Measurements from ENCODE around the gene FBXO11.

The FBXO11 gene

DNA sequence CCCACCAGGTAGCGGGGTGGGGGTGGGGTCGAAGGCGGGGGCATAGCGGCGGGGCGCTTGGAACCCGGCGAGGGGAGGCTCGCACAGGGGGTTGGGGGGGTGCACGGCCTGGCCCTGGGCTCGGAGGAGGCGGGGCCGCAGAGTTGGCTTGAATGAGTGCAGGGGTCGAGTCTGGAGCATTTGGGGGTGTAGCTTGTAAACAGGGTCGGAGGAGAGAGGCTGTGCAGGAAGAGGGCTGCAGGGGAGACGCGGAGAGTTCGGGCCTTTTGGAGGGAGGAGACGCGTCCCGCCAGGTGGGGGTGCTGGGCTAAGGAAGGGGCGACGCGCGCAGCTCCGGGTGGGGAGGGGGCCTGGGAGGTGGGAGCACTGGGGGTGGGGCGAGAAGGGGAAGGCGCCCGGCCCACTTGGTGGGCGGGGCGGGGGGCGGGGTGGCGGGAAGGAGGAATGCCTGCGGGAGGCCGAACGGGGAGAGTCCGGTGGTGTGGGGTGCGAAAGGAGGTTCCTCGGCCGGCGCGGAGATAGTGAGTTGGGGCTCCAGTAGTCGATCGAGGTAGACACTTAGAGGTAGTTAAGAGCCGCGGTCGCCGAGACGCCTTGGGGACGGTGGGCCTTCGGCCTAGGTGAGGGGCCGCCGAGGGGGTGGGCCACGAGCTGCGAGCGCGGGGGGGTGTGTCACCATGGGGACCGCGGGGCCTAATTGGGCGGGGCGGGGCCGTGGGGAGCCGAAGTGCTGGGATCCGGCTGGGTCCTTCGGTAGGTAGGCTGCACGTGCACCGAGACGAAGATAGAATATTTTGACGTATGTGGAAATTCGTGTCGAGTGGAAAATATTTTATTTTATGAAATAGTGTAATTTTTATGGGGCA lies 122.6 kb downstream of the FBXO11 start:
- peak; percentile 66 to 72 for DNase-seq

DNA sequence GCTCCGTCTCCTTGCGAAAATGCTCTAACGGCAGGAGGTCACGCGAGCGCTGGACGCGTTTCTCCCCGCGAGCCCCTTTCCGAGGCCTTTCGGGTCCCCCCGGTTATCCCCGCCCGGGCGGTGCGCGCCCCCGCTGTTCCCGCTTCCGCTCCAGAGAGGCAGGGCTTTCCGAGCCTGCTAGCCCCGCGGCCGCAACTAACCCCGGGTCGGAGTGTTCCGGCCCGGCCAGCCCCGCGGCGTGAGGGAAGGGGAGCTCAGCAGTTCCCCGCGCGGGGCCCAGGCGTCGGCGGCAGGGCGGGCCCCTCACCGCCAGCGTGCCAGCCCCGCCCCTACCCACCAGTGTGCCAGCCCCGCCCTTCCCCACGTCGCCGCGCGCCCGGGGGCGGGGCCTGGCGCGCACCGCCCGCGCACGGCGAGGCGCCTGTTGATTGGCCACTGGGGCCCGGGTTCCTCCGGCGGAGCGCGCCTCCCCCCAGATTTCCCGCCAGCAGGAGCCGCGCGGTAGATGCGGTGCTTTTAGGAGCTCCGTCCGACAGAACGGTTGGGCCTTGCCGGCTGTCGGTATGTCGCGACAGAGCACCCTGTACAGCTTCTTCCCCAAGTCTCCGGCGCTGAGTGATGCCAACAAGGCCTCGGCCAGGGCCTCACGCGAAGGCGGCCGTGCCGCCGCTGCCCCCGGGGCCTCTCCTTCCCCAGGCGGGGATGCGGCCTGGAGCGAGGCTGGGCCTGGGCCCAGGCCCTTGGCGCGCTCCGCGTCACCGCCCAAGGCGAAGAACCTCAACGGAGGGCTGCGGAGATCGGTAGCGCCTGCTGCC lies 123.4 kb downstream of the FBXO11 start, which contains the start of gene MSH6:
MSH6 (plus strand) TSS at position 475 of the 815 bp plus-strand sequence; CDS start at position 564, 89 bp downstream.
- peak; percentile 89 to 92 for DNase-seq

DNA sequence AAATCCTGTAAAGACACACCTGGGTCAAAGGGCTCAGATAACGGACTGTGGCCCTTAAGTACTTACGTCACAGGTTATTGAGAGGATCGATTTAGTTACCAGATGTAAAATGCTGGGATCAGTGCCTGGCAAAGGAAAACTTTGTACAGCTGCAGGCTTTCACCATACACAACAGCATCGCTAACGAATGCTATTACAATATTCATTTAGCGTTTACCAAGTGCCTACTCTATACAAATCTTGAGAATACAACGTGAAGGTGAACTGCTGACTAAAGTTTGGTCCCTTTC lies 124.0 kb downstream of the FBXO11 start:
- no peak for DNase-seq

DNA sequence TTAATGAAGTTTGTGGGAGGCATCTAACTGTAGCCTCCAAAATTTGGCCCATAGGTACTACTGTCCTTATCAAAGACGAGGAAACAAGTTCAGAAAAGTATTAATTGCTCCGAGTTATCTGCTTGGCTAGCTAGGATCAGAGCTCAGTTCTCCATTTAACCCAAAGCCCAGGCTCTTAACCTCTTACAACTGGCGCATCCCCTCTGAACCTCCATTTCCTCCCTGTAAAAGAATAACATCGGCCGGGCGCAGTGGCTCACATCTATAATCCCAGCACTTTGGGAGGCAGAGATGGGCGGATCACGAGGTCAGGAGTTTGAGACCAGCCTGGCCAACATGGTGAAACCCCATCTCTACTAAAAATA lies 126.9 kb downstream of the FBXO11 start:
- DNase-seq, result no peak

DNA sequence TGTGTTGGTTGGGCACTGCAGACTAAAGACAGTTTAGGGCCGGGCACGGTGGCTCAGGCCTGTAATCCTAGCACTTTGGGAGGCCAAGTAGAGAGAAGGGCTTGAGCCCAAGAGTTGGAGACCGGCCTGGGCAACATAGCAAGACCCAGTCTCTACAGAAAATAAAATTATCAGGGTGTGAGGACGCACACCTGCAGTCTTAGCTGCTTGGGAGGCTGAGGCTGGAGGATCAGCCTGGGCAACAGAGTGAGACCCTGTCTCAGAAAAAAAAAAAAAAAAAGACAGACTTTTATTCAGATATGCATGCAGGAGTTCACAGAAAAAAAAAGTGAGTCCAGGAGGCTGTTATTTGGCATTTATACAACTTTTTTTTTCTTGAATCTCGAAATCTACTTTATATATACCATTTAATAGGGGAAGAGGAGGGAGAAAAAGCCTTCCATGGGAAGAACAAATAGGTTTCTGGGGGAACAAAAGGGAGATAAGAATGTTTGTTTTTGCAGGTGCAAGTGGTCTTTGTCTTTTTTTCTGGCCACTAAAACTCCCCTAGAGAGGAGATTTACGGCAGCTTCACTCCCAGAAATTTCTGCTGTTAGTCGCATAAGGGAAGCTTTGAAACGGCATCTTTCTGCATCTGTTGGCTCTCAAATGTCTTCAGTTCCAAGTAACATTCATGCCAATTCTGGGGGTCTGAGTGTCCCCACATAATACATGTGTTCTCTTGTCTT lies 127.4 kb downstream of the FBXO11 start:
- no peak for DNase-seq

DNA sequence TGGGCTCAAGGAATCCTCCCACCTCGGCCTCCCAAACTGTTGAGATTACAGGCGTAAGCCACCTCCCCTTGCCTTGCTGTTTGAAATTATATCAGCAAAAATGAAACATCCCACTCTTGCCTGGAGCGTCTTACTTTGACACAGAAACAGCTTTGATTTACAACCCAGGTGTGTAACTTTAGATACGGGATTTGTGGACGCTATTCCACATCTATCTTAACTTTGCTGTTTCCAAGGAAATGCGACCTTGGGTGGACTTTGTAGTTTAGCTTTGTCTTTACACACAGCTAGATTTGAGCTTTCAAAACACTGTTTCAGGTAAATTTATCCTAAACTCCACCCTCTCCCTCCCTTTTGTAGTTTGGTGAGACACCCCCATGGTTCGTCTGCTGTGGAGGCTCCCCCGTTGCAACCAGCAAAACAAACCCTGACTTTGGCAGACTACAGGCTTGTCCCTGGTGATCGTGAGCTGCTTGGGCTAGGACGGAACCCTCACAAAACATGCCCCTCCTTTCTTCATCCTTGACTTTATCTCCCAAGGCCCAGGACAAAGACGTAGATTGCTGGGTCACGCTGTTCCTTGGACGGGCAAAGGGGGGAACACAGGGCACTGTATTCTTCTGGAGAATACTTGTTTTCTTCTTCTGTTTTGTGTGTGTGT lies 128.9 kb downstream of the FBXO11 start:
- no peak for DNase-seq

DNA sequence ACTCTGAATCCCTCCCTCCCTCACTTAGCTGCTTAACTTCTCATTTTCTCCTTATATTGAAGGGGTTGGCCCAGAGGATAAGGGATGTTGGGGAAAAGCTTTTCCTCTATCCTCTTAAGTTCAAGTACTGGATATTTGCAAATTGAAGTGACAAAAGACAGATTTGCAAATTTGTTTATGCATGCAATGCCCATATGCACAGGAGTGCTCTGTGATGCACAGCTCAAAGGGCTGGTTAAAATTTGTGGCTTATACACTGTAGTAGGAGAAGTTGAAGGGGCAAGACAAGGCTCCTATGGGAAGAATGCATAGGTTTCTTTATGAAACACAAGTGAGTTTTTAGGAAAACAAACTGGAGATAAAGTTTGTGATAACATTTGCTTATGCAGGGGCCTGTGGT lies 131.7 kb downstream of the FBXO11 start:
- DNase-seq, result no peak

DNA sequence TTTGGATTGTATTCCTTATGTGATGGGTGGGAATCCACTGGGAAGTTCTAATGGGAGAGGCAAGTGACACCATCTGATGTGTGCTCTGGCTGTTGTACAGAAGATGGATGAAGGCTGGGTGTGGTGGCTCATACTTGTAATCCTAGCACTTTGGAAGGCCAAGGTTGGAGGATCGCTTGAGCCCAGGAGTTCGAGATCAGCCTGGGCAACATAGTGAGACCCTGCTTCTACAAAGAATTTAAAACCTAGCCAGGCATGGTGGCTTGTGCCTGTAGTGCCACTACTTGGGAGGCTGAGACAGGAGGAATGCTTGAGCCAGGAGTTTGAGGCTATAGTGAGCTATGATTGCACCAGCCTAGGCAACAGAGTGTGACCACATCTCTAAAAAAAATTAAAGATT lies 134.0 kb downstream of the FBXO11 start:
- no peak for DNase-seq

DNA sequence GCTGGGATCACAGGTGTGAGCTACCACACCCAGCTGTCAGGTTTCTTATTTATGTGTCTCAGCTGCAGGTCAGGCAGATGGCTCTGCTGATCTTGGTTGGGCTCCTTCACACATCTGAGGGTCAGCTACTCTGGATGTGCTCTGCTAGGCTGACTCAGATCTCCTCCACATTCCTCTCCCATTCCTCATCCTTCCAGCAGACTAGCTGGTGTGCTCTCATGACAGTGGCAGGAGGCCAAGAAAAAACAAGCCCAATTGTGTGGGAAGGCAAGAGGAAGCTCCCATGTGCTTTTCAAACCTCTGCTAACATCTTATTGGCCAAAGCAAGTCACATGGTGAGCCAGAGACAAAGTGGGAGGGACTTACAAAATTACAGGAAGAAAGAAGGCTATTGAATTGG lies 135.1 kb downstream of the FBXO11 start:
- DNase-seq, result no peak

DNA sequence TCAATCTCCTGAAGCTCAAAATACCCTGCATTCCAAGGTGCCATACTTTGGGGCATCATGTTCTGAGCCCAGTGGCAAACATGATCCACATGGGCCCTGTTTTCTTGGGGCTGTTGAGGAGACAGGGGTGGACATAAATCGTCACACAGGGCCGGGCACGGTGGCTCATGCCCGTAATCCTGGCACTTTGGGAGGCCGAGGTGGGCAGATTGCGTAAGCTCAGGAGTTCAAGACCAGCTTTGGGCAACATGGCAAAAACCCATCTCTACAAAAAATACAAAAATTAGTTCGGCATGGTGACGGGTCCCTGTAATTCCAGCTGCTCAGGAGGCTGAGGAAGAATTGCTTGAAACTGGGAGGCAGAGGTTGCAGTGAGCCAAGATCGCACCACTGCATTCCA lies 137.0 kb downstream of the FBXO11 start:
- no peak for DNase-seq

DNA sequence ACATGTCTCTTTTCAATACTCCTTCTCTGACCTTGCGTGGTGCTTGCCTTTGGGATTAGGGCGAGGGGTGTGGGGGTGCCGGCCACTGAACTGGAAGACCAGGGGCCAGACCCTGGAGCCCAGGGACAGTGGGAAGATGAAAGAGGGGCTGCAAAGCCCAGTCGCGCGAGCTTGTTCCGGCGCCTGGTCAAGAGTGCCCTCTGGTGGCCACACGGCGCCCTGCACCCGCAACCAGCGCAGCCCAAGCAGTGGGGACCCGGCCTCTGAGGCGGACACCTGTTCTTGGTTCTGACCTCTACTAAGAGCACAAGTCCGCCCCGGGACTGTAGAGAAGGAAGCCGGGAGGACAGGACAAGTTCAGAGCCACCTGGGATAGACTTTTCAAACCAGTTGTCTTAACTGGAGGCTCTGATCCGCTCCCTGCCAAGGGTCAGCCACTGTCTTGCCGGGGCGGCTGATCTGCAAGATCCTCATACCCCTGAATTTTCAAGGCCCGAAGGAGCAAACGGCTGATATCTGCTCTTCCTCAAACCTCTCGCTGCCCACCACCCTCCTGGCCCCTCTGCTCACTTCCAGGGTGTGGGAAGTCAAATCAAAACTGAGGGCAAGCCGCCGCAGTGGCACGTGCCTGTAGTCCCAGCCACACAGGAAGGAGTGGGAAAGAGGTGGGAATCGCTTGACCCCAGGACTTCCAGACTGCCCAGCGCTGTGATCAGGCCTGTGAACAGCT lies 138.3 kb downstream of the FBXO11 start:
- peak; percentile 58 to 72 for DNase-seq

DNA sequence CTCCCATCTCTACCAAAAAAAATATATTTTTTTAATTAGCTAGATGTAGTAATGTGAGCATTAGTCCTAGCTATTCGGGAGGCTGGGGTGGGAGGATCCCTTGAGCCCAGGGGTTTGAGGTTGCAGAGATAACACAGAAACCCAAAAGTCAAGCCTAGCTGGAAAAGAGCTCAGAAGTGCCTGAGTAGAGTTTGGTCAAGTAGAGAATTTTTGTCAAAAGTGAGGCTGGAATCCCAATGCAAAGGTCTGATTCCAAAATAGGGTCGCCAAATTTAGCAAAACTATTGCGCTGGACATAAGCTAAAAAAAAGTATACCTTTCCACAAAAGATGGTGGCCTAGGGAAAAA lies 138.8 kb downstream of the FBXO11 start:
- DNase-seq, result no peak

DNA sequence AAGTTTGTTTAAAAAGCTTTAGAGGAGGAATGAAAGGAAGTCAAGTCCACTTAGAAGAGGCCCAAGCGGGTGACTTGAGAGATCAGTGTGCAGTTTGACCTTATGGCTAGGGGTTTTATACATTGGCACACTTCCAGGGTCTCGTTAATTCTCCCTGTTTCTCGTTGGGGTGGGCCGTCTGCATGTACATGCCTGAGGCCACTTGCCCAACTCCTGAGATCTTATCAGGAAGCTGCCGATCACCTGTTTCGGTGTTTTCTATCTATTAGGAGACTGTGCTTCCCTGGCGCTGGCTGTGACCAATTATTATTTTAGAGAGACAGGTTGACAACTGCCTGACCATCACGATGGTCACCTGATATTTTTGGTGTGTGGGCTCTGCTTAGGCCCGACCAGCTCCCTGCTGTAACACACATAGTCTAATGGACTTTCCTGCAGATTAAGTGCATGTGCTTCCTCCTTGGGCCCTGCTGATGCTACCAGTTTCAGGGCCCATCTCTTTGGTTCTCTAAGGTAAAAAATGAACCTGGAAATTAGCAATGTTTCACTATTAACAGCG lies 154.4 kb downstream of the FBXO11 start:
- no peak for DNase-seq

DNA sequence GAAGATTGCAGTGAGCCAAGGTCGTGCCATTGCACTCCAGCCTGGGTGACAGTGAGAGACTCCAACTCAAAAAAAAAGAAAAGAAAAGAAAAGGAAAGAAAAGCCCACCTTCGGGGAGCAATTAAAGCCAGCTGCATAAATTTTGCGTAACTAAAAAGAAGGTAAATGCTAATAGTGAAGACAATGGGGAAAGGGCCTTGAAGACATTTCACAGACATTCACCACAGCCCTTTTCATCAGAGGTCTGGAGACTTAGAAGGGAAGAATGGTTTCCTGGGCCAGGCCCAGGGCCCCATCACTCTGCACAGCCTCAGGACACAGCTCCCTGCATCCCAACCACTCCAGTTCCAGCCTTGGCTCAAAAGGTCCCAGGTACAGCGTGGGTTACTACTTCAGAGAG lies 158.4 kb downstream of the FBXO11 start:
- no peak for DNase-seq

DNA sequence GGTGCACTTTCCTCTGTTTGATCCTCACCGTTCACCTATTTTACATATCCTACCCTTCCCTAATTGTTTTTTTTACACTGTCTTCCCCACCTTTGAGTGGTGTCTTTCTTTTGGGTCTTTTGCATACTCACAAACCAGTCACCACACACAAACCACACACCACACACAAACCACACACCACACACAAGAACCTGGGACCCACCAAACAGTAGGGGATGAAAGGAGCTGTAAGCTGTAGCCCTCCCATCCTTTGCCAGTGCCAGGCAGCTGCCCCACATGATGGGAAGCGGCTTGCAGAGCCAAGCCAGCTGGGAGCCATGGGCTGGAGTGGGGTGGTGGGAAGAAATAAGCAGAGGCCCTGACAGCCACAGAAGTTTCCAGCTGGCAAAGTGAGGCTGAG lies 162.2 kb downstream of the FBXO11 start:
- no peak for DNase-seq

DNA sequence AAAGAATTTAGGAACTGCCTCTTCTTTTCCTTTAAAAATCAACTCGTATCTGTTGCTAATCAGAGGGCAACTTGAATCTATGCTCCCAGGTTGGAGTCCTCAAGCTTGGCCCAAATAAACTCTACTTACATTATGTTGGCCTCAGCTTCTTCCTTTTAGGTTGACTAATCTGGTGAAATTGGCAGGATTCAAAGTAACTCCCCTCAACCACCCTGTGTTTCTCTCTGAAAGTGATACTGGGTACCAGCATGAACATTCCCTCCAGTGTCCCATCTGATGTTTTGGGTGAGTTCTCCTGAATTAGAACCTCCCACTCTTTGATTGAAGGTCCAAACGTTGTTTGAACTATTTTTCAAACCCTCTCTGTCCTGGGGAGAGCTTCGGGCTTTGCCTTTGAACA lies 164.7 kb downstream of the FBXO11 start:
- DNase-seq, result no peak

DNA sequence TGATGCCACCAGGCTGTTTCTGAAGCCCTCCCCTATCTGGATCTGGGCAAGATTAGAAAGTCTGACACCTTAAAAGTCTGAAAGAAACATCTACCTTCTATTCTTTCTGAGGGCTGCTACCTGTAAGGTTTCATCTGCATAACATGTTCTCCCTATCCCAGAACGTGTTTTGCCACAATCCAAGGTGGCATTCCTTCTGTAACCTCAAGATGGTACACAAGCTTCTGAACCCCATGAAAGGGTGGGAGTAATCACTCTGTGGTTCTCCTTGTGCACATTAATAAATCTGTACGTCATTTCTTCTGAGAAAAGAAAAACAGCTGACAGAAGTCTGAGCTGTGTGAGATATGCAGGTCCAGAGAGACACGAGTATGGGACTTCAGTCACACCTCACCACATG lies 165.2 kb downstream of the FBXO11 start:
- DNase-seq, result no peak

Measured in CD4-positive, alpha-beta T cell treated with Interferon alpha-2 for 1 hour (primary cell).